Stimulated activated CD8-positive, alpha-beta memory T cell treated with anti-CD3 and anti-CD28 coated beads, Interleukin-4, amount 100 ng/mL, for 24 hours (primary cell): ENCODE results near the gene PRR30.

Experiments used
- DNase-seq: peaks from one replicate; pipeline ENCODE4 v3.0.0-alpha.2; 2020; ENCODE audit warnings: low read depth

Gene PRR30

GRCh38 chr2:27097341-27097740 is 41.9 kb downstream of the PRR30 start:
- no peak for DNase-seq

- DNase-seq = no peak
These were observed 42.4 kb downstream of the PRR30 start for GRCh38 chr2:27096748-27097297.

DNA sequence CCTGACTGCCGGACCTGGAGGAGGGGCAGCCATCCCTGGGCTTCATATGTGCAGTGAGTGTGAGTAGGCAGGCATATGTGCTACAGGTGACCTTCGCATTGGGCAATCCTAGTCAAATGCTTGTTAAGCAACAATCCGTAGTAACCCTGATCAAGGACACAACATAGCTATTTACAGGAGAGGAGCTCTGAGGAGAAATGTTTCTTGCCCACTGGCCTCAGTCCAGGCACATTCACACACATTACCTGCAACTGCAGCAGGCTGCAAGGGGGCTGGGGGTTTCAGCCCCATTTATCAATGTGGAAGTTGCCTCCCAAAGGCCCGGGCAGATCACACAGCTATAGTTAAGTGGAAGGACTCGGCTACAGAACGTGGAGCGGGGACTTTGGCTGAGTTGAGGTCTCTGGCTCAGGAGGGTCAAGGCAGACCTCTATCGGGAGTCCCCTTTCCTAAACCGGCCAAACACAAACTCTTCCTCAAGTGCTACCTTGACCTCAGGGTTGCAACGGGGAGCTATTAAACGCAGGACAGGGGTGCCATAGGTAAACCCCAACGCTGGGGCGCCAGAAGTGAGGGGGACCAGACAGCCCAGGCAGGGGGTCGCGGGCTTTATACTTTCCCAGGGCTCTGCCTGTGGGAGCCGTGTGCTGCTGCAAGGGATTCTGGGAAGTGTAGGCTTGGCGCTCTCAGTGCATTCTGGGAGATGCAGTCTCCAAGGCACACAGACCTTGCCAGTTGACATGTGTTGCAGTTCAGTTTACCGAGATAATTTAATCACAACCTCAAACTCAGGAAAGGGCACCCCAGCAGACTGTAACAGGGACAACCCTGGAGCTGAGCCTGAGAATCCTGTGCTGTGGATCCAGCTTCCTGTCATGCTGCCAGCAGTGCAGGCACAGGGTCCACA is 43.2 kb downstream of the PRR30 start:
- no peak for DNase-seq

DNA sequence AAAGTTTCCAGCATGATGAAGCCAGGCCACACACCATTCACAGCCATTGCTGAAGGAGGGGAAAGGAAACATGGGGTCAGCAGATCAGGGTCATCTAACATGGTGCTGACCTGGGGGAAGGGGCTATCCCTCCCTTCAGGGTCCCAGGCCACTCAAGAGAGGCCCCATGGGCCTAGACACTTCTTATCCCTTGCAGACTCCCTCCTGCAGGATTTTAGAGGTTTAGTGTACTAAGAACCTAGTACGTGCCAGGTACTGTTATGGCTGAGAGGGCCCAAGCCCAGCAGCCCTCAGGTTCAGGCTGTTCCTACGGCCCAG is 43.8 kb downstream of the PRR30 start:
- DNase-seq = no peak

GRCh38 chr2:27094353-27094984 is 44.7 kb downstream of the PRR30 start:
- DNase-seq = no peak

DNA sequence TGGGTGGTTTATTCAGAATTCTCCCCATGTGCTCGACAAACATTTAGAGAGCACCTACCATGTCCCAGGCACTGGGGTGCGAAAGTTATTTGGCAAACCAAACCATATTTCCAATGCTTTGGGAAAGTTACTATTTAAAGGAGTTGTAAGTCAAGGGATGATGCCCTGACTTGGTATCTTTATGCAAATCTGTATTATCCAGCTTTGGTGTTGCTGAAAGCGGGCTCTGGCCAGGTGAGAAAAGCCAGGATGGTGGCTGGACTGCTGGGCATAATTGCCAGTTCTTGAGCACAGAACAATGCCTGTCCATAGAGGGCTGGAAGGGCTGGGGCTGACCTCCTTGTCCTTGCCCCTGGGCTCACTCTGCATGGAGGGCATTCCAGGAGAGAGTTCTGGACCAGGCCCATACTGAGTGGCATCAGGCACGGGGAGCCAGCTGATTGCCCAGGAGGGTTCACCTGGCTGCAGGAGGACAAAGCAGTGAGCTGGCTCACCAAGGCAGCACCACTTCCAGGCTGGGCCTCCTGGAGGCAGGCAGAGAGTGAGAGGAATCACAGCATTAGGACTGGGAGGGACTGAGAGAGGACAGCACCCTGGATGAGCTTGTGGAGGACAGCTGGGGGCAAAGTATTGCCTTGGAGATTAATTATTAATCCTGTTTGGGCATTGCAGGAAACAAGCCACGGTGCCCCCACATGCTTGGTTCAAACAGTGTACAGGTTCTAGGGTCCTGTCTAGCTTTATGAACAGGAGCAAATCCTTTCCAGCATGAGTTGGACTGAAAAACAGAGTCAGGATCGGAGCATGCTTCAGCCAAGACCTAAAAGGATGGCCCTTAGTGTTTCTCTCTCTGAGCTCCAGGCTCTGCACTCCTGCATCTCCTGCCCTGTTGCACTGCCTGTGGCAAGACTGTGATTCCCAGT is 45.5 kb downstream of the PRR30 start:
- no peak for DNase-seq

DNA sequence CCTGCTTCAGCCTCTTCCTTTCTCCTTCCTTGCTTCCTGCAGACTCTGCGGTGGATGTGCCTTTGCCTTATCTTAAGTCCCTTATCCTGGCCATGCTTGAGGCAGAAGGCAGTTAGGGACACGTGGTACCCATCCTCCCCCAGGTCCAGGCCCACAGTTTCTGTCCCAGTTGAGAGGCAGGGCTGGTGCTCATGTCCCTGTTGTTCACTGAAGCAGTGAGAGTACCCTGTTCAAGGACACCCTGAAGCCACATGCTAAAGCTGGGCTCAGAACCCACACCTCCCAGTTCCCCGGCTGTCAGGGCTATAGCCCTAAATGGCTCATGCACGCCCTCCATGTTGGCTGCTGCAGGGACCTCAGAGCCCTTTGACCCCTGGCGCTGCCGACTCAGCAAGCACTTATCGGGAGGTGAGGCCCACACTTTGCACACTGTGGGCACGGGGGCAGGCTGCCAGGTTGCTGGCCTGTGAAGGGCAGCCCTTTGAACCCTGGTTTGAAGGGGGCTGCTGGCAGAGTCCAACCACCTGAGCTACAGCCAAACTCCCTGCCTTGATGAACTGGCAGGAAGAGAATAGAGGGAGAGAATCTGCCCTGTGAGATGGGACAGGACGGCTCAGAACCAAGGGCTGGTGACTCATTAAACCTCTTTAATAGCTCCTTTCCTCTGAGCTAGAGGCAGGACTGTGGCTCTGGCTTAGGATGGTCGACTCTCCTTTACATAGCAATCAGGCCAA is 46.3 kb downstream of the PRR30 start:
- DNase-seq = no peak

DNA sequence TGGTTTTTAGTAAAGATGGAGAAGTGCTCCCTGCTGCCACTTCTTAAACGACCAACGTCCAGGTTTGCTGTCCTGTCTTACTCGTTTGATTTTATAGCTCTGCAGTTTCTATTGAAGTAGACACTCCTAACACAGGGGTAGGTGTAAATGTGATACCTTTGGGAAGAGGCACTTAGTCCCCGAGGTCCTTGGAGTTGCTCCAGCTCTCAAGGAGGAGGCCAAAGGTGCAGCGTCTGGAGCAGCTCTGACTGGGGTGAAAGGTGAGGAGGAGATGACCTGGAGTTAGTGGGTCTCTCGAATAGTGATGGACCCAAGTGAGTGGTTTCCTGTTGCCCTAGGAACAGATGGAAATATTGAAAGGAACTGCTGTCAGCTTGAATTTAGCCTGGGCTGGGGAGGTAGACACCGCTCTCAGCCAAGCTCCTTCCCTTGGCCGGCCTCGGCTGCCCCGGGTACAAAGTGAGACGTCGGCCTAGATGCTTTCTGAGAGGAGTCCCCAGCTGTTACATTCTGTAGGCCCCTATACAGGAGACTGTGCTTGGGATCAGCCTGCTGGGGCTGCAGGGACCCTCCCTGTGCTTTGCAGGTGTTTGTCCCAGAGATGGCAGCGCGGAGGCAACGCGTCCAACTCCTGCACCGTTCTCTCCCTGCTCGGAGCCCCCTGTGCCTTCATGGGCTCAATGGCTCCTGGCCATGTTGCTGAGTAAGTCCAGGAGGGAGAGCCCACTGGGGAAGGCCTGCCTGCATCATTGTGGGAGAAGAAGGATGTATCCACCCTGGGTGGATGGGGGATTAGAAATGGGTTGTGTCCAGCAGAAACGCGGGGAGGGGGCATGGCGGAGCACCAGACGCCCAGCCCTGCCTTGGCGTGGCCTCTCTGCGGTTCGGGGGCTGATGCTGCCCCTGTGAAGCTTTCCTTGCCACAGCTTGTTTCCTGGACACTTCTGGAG is 47.2 kb downstream of the PRR30 start:
- DNase-seq = no peak

- no peak for DNase-seq
These were observed 49.9 kb downstream of the PRR30 start for GRCh38 chr2:27089111-27089954.

DNA sequence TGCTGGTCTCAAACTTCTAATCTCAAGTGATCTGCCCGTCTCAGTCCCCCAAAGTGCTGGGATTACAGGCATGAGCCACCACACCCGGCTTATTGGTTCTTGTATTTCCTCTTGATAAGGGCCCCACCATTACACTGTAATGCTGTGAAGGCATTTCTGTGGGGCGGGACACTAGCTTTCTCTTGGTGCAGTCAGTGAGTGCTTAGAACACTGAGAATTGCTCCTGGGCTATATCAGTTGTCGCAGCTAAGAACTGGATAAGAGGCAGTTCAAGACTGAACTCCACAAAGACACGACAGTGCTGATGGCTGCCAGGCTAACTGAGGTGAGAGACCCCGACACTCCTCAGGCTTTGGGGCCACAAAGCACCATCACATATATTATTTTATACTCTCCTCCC is 50.6 kb downstream of the PRR30 start:
- DNase-seq = no peak

DNA sequence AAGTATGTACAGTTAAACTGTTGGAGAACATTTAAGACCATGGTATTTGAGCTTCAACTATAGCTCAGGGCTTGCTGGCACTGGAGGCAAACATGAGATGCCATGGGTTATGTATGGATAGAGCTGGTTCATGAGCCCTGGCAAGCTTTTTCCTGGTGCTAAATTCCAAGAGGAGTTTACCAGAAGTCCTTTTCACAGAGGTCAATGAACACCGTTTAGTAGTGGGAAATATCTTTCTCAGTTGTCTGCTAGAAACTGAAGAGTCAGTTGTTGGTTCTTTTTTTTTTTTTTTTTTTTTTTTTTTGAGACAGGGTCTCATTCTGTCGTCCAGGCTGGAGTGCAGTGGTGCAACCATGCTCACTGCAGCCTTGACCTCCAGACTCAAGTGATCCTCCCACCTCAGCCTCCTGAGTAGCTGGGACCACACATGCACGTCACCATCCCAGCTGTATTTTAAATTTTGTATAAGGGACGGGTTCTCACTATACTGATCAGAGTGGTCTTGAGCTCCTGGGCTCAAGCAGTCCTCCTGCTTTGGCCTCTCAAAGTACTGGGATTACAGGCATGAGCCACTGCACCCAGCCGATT is 51.3 kb downstream of the PRR30 start:
- DNase-seq = no peak
